Activated CD4-positive, alpha-beta T cell treated with anti-CD3 and anti-CD28 coated beads for 1 hour (primary cell): ENCODE data around the gene RHOD.

Experiments used
- DNase-seq: peaks from one replicate; pipeline ENCODE4 v3.0.0-alpha.2; 2020

RHOD gene

GRCh38 chr11:67056267-67057204 is at the start of gene RHOD:
Gene RHOD (plus strand): TSS chr11:67056847. CDS start chr11:67056903, 56 bp downstream.
- no peak for DNase-seq

GRCh38 chr11:67007126-67007525 is 49.5 kb upstream of the RHOD start:
- no peak for DNase-seq

GRCh38 chr11:67010296-67010905 is 46.2 kb upstream of the RHOD start:
- DNase-seq, result no peak

- DNase-seq, result no peak
These were observed 43.1 kb upstream of the RHOD start for GRCh38 chr11:67013511-67014045.

- no peak for DNase-seq
These were observed 42.3 kb upstream of the RHOD start for GRCh38 chr11:67014343-67014742.

- DNase-seq, result no peak
These were observed 41.6 kb upstream of the RHOD start for GRCh38 chr11:67015048-67015447.

GRCh38 chr11:67016550-67016949 is 40.1 kb upstream of the RHOD start:
- no peak for DNase-seq

GRCh38 chr11:67020949-67021348 is 35.7 kb upstream of the RHOD start:
- no peak for DNase-seq

- no peak for DNase-seq
These were observed 34.2 kb upstream of the RHOD start for GRCh38 chr11:67022341-67022933.

- no peak for DNase-seq
These were observed 33.4 kb upstream of the RHOD start, which contains the start of gene SYT12 for GRCh38 chr11:67022961-67023956. Gene SYT12 (plus strand): TSS chr11:67023134. CDS start chr11:67030145, 7,011 bp downstream.

- no peak for DNase-seq
These were observed 32.7 kb upstream of the RHOD start for GRCh38 chr11:67023957-67024353.

- DNase-seq, result peak; percentile 20
These were observed 32.2 kb upstream of the RHOD start for GRCh38 chr11:67024410-67024809.

- no peak for DNase-seq
These were observed 31.7 kb upstream of the RHOD start for GRCh38 chr11:67024966-67025365.

GRCh38 chr11:67025750-67026149 is 30.9 kb upstream of the RHOD start:
- DNase-seq, result no peak

- DNase-seq, result no peak
These were observed 29.7 kb upstream of the RHOD start for GRCh38 chr11:67026941-67027340.

GRCh38 chr11:67027483-67027930 is 29.1 kb upstream of the RHOD start:
- no peak for DNase-seq

GRCh38 chr11:67027943-67028542 is 28.6 kb upstream of the RHOD start:
- no peak for DNase-seq

GRCh38 chr11:67029146-67029545 is 27.5 kb upstream of the RHOD start:
- no peak for DNase-seq

- no peak for DNase-seq
These were observed 25.7 kb upstream of the RHOD start for GRCh38 chr11:67030976-67031375.

- no peak for DNase-seq
These were observed 24.7 kb upstream of the RHOD start for GRCh38 chr11:67031791-67032561.
